OCI-LY3 (cell line): ENCODE measurements around the gene EGLN1.

Experiments
- EZH2phosphoT487 ChIP-seq: fragments of 200-600 bp; shearing (Covaris generic); IDR thresholded peaks from 2 replicates; pipeline ENCODE4 v1.6.1; 2018; ENCODE audit warnings: antibody characterized with exemption, mixed run types, low read depth
- TF ChIP-seq, protein P1 (sequence below): fragments of 200-600, 300-600 bp; sonication (generic); IDR thresholded peaks from 2 replicates; pipeline ENCODE4 v1.5.1; 2014; ENCODE audit warnings: antibody characterized with exemption, low read length, low read depth

DNA sequence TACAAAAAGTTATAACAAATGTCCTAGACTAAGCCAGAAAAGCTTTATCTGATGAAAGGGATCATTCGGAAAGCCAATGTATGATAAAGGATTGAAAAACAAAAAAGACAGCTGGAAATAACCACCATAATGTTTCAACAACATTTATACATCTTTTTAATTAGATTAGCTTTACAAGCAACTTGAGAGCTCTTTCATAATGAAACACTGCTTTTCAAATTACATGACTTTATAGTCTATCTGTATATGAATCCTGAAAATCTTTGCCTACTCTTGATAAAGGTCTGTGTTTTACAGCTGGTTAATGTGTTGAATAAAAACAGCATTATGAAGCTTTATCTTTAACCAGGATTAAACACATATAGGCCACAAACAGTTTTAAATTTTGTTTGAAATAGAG is 58.5 kb downstream of the EGLN1 start:
- TF ChIP-seq, protein P1, sequence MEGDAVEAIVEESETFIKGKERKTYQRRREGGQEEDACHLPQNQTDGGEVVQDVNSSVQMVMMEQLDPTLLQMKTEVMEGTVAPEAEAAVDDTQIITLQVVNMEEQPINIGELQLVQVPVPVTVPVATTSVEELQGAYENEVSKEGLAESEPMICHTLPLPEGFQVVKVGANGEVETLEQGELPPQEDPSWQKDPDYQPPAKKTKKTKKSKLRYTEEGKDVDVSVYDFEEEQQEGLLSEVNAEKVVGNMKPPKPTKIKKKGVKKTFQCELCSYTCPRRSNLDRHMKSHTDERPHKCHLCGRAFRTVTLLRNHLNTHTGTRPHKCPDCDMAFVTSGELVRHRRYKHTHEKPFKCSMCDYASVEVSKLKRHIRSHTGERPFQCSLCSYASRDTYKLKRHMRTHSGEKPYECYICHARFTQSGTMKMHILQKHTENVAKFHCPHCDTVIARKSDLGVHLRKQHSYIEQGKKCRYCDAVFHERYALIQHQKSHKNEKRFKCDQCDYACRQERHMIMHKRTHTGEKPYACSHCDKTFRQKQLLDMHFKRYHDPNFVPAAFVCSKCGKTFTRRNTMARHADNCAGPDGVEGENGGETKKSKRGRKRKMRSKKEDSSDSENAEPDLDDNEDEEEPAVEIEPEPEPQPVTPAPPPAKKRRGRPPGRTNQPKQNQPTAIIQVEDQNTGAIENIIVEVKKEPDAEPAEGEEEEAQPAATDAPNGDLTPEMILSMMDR: no peak
- no peak for TF ChIP-seq EZH2phosphoT487
